OCI-LY1 (cell line): ENCODE results near the gene S1PR5.

Experiments used
- H2AFZ ChIP-seq: fragments of 200-600 bp; sonication (generic), shearing (Covaris generic); 2 replicates; pipeline ENCODE4 v1.6.0; 2014; ENCODE audit warnings: antibody characterized with exemption, mild to moderate bottlenecking, low read length
- H3F3A ChIP-seq: fragments of 200-600 bp; sonication (generic), shearing (Covaris generic); 2 replicates; pipeline ENCODE4 v1.6.0; 2014; ENCODE audit warnings: mild to moderate bottlenecking, antibody characterized with exemption, low read length, moderate library complexity; ENCODE audit not compliant: insufficient read depth
- H3K27ac ChIP-seq: fragments of 200-600 bp; sonication (generic); 2 replicates; pipeline ENCODE4 v1.5.1; 2014; ENCODE audit warnings: low read length, mixed run types, mild to moderate bottlenecking, low read depth; ENCODE audit not compliant: poor library complexity, severe bottlenecking
- H3K27me3 ChIP-seq: fragments of 200-600 bp; sonication (generic); 2 replicates; pipeline ENCODE4 v1.6.0; 2014; ENCODE audit warnings: antibody characterized with exemption, mild to moderate bottlenecking, low read length, moderate library complexity; ENCODE audit not compliant: insufficient read depth
- H3K36me3 ChIP-seq: fragments of 200-600 bp; sonication (generic); 2 replicates; pipeline ENCODE4 v1.6.1; 2014; ENCODE audit warnings: mild to moderate bottlenecking, antibody characterized with exemption, low read length, moderate library complexity, mixed read lengths; ENCODE audit not compliant: insufficient read depth
- H3K4me1 ChIP-seq: fragments of 200-600 bp; sonication (generic); 2 replicates; pipeline ENCODE4 v1.5.1; 2014; ENCODE audit warnings: mild to moderate bottlenecking, low read length, moderate library complexity; ENCODE audit not compliant: insufficient read depth, severe bottlenecking
- H3K4me2 ChIP-seq: fragments of 200-600 bp; sonication (generic), shearing (Covaris generic); 2 replicates; pipeline ENCODE4 v1.6.1; 2014; ENCODE audit warnings: low read length
- H3K4me3 ChIP-seq: fragments of 200-600 bp; sonication (generic); 2 replicates; pipeline ENCODE4 v1.5.1; 2014; ENCODE audit warnings: low read length, low read depth, mild to moderate bottlenecking, mixed read lengths; ENCODE audit not compliant: poor library complexity, severe bottlenecking
- H3K79me2 ChIP-seq: fragments of 200-600 bp; shearing (Covaris generic); 2 replicates; pipeline ENCODE4 v1.6.1; 2016; ENCODE audit warnings: mixed run types, low read length, mixed read lengths; ENCODE audit not compliant: insufficient read depth
- H3K9ac ChIP-seq: fragments of 200-600 bp; sonication (generic), shearing (Covaris generic); 2 replicates; pipeline ENCODE4 v1.6.1; 2014; ENCODE audit warnings: mild to moderate bottlenecking, low read length, mixed read lengths
- H3K9me2 ChIP-seq: fragments of 200-600 bp; sonication (generic), shearing (Covaris generic); 2 replicates; pipeline ENCODE4 v1.6.1; 2014; ENCODE audit warnings: low read depth, mild to moderate bottlenecking, low read length, mixed read lengths
- H3K9me3 ChIP-seq: fragments of 200-600 bp; shearing (Covaris generic); 2 replicates; pipeline ENCODE4 v1.6.1; 2014; ENCODE audit warnings: low read length, mixed read lengths
- H4K20me1 ChIP-seq: fragments of 200-600 bp; sonication (generic), shearing (Covaris generic); 2 replicates; pipeline ENCODE4 v1.6.0; 2016; ENCODE audit warnings: mild to moderate bottlenecking, low read length; ENCODE audit not compliant: insufficient read depth
- CTCF ChIP-seq: fragments of 200-600 bp; sonication (generic), shearing (Covaris generic); IDR thresholded peaks from 2 replicates; pipeline ENCODE4 v1.5.1; 2017; ENCODE audit warnings: mild to moderate bottlenecking, antibody characterized with exemption, low read length, moderate library complexity, mixed read lengths
- EZH2 ChIP-seq: fragments of 200-600 bp; sonication (generic), shearing (Covaris generic); IDR thresholded peaks from 2 replicates; pipeline ENCODE4 v1.8.0; 2017; ENCODE audit warnings: borderline replicate concordance, mixed run types, mild to moderate bottlenecking, antibody characterized with exemption, low read length, moderate library complexity, mixed read lengths

Gene S1PR5

DNA sequence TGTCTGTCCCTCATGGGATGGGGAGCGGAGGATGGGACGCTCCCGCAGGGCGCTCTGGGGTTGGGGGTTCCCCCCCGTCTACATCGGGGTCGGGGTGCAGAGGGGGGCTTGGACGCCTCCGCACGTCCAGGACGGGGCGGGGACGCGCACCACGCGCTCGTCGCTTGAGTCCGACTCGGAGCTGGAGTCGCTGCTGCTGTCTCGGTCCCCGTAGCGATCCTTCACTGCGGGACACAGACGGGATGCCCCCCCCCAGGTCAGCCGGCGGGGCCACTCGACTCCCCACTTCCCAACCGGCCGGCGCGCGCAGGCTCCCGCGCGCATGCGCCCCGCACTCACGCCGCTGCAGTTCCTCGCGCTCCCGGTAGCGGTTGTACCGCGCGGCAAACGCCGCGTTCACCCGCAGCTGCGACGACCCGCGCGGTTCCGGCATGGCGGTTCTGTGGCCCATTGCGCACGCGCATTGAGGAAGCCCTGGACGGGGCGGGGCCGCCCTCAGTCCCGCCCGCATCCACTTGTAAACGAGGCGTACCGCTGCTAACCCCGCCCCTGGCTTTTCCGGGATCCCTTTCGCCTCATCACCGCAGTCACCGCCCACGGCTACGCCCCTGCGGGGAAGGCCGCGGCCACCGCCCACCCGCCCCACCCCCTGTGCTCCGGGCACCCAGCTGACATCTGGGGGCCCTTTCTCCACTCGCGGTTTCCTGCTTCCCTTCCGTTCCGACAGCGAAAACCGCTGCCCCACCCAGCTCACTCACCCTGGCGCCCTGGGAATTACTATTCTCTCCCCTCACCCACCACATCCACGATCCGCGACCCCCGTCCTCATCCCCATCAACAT is 48.5 kb upstream of the S1PR5 start, which contains the start of gene KRI1:
KRI1 (minus strand) TSS at position 444 of the 841 bp plus-strand sequence; CDS start at position 433, 11 bp downstream.
- H3F3A ChIP-seq: peaks cover 9% of the 10 kb centered on the region; the same call in 1 of the 2 replicates
- H3K4me1 ChIP-seq: peaks cover 38% of the 10 kb centered on the region
- H3K27me3 ChIP-seq: no peaks in the 10 kb centered on the region
- H3K9ac ChIP-seq: peak within 1 kb of the TSS; percentile 97
- H3K9me3 ChIP-seq: no peaks in the 10 kb centered on the region
- peaks cover 10% of the 10 kb centered on the region for H3K79me2 ChIP-seq
- peak within 1 kb of the TSS; percentile 86 for H3K27ac ChIP-seq
- no peak within 1 kb of the TSS for H2AFZ ChIP-seq
- no peaks in the 10 kb centered on the region for H3K9me2 ChIP-seq
- H3K4me2 ChIP-seq: peak within 1 kb of the TSS; percentile 77
- peak within 1 kb of the TSS; percentile 85 for H3K4me3 ChIP-seq
- H3K36me3 ChIP-seq: peaks cover 26% of the 10 kb centered on the region
- no peaks in the 10 kb centered on the region for H4K20me1 ChIP-seq
- no peak for TF ChIP-seq EZH2
- TF ChIP-seq CTCF: peak; percentile 12; the same call in 1 of the 2 replicates

- H3K79me2 ChIP-seq: peaks cover 10% of the 10 kb centered on the region
- no peaks in the 10 kb centered on the region for H3K9me3 ChIP-seq
- TF ChIP-seq EZH2: no peak
- peak; percentile 57 for TF ChIP-seq CTCF
- peak overlapping the region; percentile 77 for H3K4me2 ChIP-seq
- peaks cover 9% of the 10 kb centered on the region; the same call in 1 of the 2 replicates for H3F3A ChIP-seq
- peaks cover 33% of the 10 kb centered on the region for H3K36me3 ChIP-seq
- H2AFZ ChIP-seq: no peak overlapping the region
- peak overlapping the region; percentile 77 for H3K27ac ChIP-seq
- H3K4me1 ChIP-seq: peaks cover 38% of the 10 kb centered on the region
- H3K9ac ChIP-seq: peak overlapping the region; percentile 97
- H4K20me1 ChIP-seq: no peaks in the 10 kb centered on the region
- no peaks in the 10 kb centered on the region for H3K27me3 ChIP-seq
- peak overlapping the region; percentile 85 for H3K4me3 ChIP-seq
- H3K9me2 ChIP-seq: no peaks in the 10 kb centered on the region
Observed at GRCh38 chr19:10565028-10565566, 47.9 kb upstream of the S1PR5 start.

DNA sequence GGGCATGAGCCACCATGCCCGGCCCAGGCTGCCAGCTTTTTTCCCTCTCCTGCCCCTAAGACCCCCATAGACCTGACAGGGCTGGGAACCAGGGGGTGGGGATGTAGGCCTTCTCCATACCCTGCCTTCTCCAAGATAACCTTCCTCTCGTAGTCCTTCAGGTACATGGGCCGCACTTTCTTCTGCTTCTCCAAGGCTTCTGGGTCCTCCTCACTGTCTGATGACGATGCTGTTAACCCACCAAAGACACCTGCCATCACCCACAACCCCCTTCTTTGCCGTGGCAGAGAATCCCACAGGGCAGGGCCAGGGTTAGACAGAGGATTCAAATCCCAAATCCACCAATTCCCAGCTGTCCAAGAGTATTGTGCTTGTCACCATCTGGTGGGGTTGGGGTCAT is 45.4 kb upstream of the S1PR5 start:
- no peak for TF ChIP-seq CTCF
- TF ChIP-seq EZH2: no peak
- Histone ChIP-seq H3K4me2 (no peak overlapping the region), H3K9me2 (no peaks in the 10 kb centered on the region), H3K4me3 (no peak overlapping the region), H3K36me3 (peaks cover 56% of the 10 kb centered on the region), H2AFZ (no peak overlapping the region), H3K27me3 (no peaks in the 10 kb centered on the region), H4K20me1 (no peaks in the 10 kb centered on the region), H3K9ac (no peak overlapping the region), H3K79me2 (peaks cover 10% of the 10 kb centered on the region), H3K9me3 (no peaks in the 10 kb centered on the region), H3F3A (peaks cover 9% of the 10 kb centered on the region; the same call in 1 of the 2 replicates), H3K27ac (no peak overlapping the region), H3K4me1 (peaks cover 24% of the 10 kb centered on the region)
